SIG-M5 (cell line): ENCODE results near the gene FLYWCH2.
A peak's percentile ranks its signal among the peaks of the same experiment; 100 is the strongest.

Experiments
- DNase-seq: peaks from one replicate; lab custom pipeline; 2025; lab: John Stamatoyannopoulos, UW

Gene FLYWCH2

DNA sequence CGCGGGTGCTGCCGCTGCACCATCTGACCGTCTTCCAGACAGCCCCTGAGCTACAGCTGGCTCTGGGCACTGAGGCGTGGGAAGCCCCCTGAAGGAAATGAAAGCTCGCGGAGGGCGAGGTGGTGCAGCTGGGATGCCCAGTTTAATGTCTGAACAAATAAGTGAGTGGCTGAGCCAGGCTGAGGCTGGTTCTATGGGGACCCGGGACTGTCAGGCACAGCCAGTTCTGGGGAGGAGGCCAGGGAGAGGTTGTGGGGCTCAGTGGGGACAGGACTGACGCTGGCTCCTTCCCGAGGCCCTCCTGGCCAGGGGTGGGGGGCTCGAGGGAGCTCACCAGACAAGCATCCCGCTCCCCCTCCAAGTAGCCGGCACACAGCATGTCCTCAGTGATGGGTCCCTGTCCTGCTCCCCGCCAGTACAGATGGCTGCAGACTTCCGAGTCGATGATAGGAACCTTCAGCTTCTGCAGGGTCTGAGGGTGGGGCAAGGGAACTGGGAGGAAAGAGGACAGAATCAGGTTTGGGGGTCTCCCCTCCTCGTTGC, 29.4 kb upstream of the FLYWCH2 start:
- DNase-seq: no peak

DNA sequence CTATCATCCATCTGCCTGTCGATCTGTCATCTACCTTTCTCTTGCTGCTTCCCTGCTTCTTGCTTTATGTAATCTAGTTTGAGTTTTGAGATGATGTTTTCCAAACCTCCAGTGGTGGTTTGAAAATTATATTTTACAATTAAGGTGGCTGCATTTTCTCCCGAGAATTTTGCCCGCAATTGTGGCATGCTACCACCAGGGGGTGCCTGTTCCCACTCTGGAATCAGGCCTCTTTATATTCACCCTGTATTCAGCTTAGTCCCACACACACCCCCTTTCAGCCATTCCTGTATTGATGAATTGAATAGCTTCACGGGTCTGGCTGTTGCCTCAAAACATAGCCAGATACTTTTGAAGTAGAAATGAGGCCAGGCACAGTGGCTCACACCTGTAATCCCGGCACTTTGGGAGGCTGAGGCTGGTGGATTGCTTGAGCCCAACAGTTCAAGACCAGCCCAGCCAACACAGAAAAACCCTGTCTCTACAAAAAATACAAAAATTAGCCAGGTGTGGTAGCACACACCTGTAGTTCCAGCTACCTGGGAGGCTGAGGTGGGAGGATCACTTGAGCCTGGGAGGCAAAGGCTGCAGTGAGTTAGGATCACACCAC, 28.2 kb upstream of the FLYWCH2 start:
- DNase-seq: no peak

DNA sequence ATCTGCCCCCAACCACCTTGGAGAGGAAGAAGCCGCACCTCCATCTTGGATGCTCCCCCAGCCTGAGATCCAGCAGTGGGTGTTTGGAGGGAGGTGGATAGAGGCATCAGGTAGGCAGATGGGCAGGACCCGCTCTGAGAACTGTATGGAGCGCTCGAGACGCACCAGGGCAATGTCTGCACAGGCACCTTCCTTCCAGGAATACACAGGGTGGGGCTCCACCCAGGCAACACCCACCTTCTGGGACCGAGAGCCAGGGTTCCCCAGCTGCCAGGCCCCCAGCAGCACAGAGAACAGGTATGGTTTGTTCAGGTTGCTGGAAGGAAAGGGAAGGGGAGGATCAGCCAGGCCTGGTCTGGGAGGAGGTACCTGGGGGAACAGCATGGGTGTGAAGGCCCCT, 27.5 kb upstream of the FLYWCH2 start:
- DNase-seq: no peak

DNA sequence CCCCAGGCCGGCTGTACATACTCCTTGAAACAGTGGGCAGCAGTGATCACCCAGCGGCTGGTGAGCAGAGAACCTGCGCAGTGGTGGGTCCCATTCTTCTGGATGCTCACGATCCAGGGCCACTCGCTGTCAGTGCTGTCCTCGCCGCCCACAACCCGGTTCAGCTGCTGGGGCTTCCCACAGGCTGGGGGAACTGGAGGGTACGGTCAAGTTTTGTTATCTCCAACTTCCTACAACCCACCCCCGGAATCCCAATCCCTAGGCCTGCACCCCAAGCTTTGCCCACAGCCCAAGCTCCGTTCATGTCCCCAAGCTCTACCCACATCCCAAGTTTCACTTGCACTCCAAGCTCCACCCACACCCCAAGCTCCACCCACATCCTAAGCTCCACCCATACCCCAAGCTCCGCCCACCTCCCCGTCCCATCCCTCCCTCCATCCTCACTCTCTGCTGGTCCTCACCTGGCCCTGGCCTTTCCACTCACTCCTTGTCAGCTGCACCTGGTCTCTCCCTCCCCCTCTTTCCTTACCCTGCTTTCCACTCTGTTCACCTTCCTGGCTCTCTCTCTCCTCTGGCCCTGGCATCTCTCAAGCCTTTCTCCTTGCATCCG, 26.8 kb upstream of the FLYWCH2 start:
- DNase-seq: no peak

DNA sequence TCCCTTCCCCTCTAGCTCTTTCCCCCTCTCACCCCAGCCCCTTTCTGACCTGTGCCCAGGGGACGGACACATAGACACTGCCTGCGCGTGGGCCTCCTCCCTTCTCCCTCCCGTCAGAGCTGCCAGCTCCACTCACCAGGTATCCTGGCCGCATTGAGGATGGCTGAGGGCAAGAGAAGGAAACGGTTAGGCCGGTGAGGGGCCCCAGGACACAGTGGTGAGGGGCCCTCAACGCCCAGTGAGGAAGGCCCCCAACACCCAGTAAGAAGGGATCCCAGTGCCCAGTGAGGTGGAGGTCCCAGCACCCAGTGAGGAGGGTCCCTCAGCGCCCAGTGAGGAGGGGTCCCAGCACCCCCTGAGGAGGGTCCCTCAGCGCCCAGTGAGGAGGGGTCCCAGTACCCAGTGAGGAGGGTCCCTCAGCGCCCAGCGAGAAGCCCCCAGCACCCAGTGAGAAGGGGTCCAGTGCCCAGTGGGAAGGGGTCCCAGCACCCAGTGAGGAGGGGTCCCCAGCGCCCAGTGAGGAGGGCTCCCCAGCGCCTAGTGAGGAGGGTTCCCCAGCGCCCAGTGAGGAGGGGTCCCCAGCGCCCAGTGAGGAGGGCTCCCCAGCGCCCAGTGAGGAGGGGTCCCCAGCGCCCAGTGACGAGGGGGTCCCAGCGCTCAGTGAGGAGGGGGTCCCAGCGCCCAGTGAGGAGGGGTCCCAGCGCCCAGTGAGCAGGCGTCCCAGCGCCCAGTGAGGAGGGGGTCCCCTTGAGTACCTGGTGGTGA, 26.1 kb upstream of the FLYWCH2 start:
- no peak for DNase-seq

DNA sequence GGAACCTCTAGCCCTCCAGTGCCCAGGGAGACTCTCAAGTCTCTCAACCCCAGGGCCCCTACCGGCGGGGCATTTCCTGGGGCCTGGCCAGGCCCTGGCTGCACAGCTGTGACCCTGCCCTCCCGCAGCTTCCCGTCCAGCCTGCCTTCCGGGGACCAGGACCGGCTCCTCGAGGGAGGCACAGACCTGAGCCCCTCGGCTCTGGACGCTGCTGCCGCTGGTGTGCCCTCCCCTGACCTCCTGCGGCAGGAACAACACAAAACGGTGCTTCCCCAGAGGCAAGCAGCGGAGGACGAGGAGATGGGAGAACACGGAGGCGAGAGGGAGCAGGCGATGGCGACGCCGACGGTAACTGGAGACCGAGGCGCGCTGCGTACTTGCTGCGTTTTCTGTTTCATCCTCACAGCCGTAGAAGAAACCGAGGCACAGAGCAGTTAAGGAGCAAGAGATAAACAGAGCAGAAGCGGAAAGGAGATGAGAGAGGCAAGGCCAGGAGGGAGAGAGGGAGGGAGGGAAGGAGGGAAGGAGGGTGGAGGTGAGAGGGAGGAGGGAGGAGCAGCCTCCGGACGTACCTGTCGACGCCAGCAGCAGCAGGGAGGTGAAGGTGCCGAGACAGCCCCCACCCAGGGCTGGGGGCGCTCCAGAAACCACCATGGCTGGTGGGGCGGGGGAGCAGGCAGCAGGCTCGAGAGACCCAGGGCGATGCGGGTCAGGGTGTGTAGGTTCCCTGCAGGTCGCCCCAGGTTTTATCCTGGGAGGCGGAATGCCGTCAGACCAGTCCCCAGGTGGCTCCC, 25.4 kb upstream of the FLYWCH2 start, which contains the start of gene PRSS22:
Gene PRSS22, minus strand, starts transcription at position 720 of the 794 bp plus-strand sequence. Its CDS starts 66 bp downstream, at position 654.
- no peak for DNase-seq

DNA sequence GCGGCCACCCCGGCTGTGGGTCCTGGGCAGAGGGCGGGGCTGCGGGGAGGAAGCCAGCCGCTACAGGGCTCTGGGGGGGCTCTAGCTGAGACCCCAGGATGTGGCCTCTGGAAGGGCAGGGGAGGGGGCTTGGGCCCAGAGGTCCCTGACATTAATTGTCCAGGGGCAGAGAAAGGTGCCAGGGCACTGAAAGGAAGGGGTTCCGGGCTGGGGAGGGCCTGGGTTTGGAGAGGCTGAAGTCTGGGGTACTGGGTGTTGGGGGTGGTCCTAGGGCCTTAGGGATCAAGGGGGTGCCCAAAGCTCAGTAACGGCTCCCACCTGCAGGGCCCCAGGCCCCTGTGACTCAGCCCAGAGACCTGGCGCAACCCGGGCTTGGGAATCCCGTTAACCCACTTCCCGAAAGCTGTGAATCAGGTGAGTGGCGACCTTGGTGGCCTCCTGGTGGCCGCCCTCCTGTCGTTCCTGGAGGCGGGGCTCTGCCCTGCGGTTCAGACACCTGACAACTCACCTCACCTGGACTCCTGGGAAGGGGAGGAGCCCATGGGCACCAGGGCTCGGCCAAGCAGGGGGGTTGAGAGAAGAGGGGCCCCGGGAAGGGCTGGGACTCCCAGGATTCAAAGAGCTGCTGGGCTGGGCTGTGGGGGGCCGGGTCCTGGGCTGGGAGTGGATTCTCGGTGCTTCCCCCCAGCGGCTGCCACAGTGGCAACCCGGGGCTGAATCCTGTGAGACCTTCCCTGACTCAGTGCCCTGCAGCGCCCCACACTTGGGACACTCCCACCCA, 24.6 kb upstream of the FLYWCH2 start:
- no peak for DNase-seq

DNA sequence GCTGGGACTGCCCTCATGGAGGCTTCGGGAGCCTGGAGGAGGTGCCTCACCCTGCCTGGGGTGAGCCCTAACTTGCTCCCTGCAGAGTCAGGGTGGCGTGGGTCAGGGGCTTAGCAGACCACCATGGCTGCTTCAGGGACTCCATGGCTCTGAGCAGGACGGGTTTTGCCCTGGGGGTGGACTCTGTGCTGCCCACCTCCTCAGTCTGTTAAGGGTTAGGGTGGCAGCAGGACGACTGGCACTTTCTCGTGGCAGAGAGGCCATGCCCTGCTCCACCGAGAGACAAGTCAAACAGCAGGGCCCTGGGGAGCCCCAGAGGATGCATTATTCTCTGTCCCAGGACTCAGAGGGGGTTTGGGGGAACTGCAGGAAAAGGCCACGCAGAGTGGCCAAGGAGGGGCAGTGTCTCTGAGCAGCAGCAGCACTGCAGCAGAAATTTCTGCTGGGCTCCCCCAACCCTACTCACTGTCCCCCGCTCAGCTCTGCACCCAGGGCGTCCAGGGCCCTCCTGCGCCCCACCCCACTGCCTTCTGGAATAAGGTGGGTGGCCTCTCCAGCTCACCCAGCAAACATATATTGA, 23.2 kb upstream of the FLYWCH2 start:
- no peak for DNase-seq

DNA sequence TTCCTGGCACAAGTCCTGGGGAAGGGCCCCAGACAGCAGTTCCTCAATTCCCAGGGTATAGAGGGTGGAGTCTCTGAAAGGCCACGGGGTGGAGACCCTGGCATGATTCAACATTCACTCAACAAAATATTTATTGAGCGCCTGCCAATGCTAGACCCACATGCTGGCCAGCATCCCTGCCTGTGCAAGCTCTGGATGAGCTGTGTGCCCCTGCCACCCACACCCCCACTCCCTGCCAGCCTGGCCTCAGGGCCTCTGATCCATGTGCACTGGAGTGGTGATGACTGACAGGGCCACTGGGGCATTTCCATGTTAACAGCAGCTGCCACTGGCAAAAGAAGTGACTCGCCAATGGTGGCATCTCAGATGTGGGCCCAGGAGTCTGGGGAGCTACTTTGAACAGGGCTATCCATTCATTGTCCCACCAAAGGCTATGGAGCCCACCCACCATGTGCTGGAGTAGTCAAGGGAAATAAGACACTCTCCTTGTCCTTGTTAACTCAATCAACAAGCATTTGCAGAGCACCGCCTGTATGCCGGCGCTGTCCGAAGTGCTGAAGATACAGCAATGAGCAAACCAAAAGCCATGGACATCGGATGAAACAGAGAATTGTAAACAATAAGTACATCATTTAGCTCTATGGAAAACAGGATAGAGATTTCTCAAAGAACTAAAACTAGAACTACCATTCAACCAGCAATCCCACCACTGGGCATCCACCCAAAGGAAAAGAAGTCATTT, 22.0 kb upstream of the FLYWCH2 start:
- no peak for DNase-seq

DNA sequence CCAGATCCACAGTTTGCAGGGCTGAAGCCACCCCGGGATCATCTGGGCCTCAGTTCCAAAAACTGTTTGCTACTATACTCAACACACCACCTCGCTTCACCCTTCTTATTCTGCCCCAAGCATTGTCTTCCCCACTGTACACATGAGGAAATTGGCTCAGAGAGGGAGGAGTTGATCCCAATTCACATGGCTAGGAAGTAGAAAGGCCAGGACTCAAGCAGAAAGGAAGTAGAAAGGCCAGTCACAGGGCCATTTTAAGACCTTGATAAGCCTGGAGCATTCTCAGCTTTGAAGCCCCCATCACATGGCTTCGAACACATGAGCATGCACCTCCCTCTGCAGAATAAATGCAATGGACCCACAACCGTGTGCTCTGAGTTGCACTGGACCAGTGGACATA, 17.4 kb upstream of the FLYWCH2 start:
- DNase-seq: no peak

DNA sequence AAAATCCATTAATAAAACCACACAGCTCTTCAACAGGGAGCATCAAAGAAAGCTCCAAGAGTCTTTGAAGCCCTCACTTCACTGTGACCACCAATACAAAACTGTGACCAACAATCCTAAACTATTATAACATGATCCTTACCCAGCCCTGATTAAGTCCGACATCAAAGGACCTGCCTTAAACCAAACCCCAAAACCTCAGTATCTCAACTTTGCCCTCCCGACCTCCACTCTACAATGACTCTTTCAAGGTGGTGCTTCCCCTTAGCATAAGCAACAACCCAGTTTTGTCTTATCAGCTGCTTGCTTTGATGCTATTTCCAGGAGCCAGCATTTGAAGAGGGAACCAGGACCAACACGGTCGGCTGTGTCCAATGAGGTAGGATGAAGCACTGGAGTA, 16.6 kb upstream of the FLYWCH2 start:
- DNase-seq: no peak

DNA sequence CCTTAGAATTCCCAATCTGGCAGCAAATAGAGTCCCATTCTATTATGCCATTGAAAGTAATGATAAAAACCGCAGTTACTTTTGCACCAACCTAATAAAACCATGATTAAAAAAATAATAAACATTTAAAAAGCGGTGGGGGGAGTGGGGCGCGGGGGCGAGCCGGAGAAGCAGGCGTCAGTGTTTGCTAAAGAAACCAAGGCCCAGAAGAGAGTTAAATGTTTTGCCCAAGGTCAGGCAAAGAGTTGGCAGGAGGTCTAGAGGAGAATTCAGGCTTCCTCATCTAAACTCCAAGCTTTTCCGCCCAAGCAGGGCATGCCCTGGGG, 15.4 kb upstream of the FLYWCH2 start:
- DNase-seq: no peak

DNA sequence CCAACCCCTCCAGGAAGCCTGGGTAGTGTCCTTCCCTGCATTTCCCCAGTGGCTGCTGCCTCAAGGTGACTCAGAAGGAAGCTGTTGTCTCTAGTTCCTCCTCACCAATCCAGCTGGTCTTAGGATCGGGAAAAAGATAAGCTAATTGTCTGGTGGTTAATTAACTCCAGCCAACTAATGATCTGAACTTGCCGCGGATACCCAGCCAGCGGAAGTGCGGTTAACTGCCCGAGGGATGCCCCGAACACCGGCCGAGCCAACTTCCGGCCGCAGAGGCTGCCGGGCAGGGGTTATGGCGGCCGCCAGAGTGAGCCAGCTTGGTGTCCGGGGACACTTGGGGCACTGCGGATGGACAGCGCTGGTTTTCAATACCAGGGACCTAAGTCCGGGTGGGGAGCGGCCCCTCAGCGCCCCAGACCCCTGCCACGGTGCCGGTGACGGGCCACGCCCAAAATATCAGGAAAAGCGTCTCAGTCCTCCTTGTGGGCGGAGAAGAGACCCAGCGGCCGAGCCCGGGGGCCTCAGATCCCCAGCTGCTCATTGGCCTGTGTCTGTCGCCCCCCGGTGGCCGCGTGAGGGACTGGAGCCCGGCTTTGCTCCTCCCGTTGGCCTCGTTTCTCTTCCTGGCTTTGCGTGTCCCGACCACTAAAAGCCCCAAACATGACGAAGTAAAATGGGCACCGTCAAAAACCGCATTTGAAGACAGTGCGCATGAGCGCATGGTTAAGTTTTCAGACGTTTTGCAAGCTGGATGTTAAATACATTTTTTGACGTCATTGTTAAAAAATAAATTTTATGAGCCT, 14.8 kb upstream of the FLYWCH2 start:
- DNase-seq: peak; percentile 63

DNA sequence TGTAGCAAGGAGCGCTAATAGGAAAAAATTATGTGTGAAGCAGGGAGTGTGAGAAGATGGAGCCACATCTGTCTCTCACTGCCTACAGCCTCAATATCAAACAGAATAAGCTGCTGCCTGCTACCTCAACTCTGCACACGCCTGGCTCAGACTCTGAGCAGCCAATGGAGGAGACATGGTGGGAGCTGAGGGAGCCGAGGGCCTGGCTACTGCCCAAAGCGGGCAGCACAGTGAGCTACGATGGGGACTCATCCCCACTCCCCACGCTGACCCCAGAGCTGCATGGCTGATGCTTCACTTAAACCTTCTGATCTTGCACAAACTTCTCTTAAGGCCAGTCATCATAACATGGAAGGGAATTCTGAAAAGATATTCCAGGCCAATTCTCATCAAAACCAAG, 11.1 kb upstream of the FLYWCH2 start:
- DNase-seq: no peak

DNA sequence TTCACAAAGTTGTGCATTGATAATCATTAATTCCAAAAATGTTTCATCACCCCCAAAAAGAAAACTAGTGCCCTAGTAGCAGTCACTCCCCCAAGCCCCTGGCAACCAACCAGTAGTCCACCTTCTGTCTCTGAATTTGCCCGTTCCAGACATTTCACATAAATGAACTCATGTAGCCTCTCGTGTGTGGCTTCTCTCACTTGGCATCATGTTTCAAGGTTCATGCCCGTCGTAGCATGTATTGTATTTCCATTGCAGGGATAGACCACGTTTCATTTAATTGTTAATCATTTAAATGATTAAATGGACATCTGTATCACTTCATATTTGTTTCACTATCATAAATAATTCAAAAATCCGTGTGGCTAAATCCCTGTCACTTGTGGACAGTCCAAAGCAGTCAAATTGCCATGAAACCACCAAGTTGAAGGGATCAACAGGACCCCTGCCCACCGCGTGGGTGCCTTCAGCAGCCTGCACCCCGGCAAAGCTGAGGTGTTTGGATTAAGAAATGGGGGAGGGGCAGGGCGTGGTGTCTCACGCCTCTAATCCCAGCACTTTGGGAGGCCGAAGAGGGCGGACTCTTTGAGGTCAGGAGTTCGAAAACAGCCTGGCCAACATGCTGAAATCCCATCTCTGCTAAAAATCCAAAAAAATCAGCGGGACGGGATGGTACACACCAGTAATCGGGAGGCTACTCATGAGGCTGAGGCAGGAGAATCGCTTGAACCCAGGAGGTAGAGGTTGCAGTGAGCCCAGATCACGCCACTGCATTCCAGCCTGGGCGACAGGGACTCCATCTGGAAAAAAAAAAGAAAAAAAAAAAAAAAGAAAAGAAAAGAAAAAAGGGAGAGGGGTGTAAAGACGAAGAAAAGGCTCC, 8.7 kb upstream of the FLYWCH2 start:
- no peak for DNase-seq

DNA sequence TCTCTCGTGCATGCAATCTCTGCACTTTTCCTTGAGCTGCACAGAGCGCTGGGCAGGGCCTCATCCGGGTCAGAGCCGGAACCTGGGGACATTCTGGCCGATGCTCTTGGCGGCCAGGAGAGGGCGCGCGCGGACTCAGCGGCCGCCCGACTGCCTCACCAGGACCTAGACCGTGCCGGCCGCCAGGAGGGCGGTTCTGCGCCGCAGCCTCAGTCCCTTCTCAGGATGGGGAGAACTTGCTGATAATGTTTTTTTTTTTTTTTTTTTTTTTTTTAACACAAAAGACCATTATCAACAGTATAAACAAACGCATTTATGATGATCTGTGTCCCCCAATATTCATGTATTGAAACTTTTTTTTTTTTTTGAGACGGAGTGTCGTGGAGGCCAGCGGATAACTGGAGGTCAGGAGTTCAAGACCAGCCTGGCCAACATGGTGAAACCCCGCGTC, 8.1 kb upstream of the FLYWCH2 start:
- no peak for DNase-seq

DNA sequence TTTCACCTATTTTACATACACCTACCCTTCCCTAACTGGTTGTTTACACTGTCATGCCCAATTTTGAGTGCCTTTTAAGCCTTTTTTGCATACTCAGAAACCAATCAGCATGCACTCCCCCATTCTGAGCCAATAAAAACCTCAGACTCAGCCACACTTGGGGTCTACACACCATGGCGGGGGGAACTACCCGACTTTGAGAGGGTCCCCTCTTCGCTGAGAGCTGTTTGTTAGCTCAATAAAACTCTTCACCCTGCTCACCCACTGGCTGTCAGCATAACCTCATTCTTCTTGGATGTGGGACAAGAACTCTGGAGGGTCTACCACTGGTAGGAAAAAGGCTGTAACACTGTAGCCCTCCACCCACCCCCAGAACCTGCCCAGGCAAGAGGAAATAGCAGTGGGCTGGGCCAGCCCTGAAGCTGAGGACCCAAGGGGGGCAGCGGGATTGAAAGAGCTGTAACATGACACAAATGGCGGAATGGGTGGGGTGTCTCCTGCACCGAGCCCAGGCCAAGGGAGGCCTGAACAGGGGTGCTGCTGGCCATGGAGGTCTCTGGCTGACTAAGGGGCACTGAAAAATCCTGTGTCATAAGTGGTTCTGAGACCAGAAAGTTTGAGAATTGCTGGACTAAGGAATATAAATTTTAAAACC, 3.0 kb upstream of the FLYWCH2 start:
- DNase-seq: no peak
